GM21423 (cell line): ENCODE data around the gene PROB1.
A peak's percentile ranks its signal among the peaks of the same experiment; 100 is the strongest.
"Not testable (repeated sequence)": the region's sequence is repeated elsewhere in the genome, so short reads cannot be mapped to it uniquely, and the experiment has no call there.

Source experiments
- ATAC-seq: cut with Tn5 transposase; IDR thresholded peaks from one replicate; pipeline ENCODE4 v1.9.1; 2021; ENCODE audit warnings: mild to moderate bottlenecking, moderate library complexity; ENCODE audit not compliant: unreplicated experiment

The PROB1 gene

GRCh38 chr5:139379626-139380449, 15.1 kb downstream of the PROB1 start:
- no peak for ATAC-seq

GRCh38 chr5:139378941-139379361, 16.0 kb downstream of the PROB1 start:
- ATAC-seq, result no peak

GRCh38 chr5:139378101-139378825, 16.6 kb downstream of the PROB1 start:
- ATAC-seq, result no peak

GRCh38 chr5:139377226-139377625, 17.7 kb downstream of the PROB1 start:
- no peak for ATAC-seq

- no peak for ATAC-seq
Measured at GRCh38 chr5:139376364-139376763, 18.5 kb downstream of the PROB1 start.

- no peak for ATAC-seq
Measured at GRCh38 chr5:139374909-139375308, 20.0 kb downstream of the PROB1 start.

- no peak for ATAC-seq
Measured at GRCh38 chr5:139371482-139372435, 23.1 kb downstream of the PROB1 start.

- no peak for ATAC-seq
Measured at GRCh38 chr5:139369181-139369580, 25.7 kb downstream of the PROB1 start.

GRCh38 chr5:139368613-139369012, 26.3 kb downstream of the PROB1 start:
- no peak for ATAC-seq

- ATAC-seq, result no peak
Measured at GRCh38 chr5:139364466-139364865, 30.4 kb downstream of the PROB1 start.

- ATAC-seq, result no peak
Measured at GRCh38 chr5:139363937-139364336, 31.0 kb downstream of the PROB1 start.

- ATAC-seq, result no peak
Measured at GRCh38 chr5:139361835-139362429, 33.0 kb downstream of the PROB1 start.

GRCh38 chr5:139360384-139360783, 34.5 kb downstream of the PROB1 start:
- no peak for ATAC-seq

GRCh38 chr5:139358064-139358463, 36.8 kb downstream of the PROB1 start:
- no peak for ATAC-seq

GRCh38 chr5:139355900-139356299, 39.0 kb downstream of the PROB1 start:
- not testable (repeated sequence) for ATAC-seq

GRCh38 chr5:139354186-139354585, 40.7 kb downstream of the PROB1 start:
- no peak for ATAC-seq

GRCh38 chr5:139347863-139348262, 47.0 kb downstream of the PROB1 start:
- ATAC-seq, result not testable (repeated sequence)

- not testable (repeated sequence) for ATAC-seq
Measured at GRCh38 chr5:139345442-139345841, 49.5 kb downstream of the PROB1 start.

GRCh38 chr5:139344177-139344576, 50.7 kb downstream of the PROB1 start:
- ATAC-seq, result no peak

GRCh38 chr5:139343476-139343875, 51.4 kb downstream of the PROB1 start:
- ATAC-seq, result no peak

- ATAC-seq, result peak; percentile 42
Measured at GRCh38 chr5:139342423-139342723, 52.5 kb downstream of the PROB1 start.
